Measurements from ENCODE around the gene KIRREL3. TPM values are rescaled to one million over a fixed set of nuclear protein-coding genes. Genes with fewer than 3 reads are reported as not detected.

The KIRREL3 gene
- total and polyA plus RNA-seq, 9 of the 15 experiments (the other 6 are each of a cell fraction or from before 2014, with no cell fraction given) = 0.04 to 0.10 TPM; not detected in 7

GRCh38 chr11:126702165-126702720 lies 298.3 kb downstream of the KIRREL3 start:
- intact Hi-C loops (cut with micrococcal nuclease) = no loop called here
- H2AFZ ChIP-seq (ENCODE audit: low read depth, low read length) = no peak overlapping the region
- no peak overlapping the region for H3K9ac ChIP-seq (ENCODE audit: insufficient read depth in 1 of 2, low read depth in 2 of 2, low read length in 2 of 2)
- in situ Hi-C loops (cut with MboI) = loop anchor here (25.0 kb wide), 1 partner anchor 285 kb away; no protein-coding TSS in a partner anchor
- no peaks in the 10 kb centered on the region for H3K4me1 ChIP-seq (replicated peaks in 1 of 2; ENCODE audit: control insufficient read depth in 2 of 2, insufficient read depth in 2 of 2, low read length in 2 of 2)
- WGBS (ENCODE audit: insufficient coverage, low coverage, missing lambda C conversion rate) = 0% methylated on average over 7 of the region's 7 CpGs
- no peak for TF ChIP-seq POLR2G (IDR thresholded peaks at IDR 0.05; ENCODE audit: low read depth, low read length)
- no peak for TF ChIP-seq ZBTB12 (CRISPR knock-in tag; IDR thresholded peaks at IDR 0.05)
- TF ChIP-seq ZBTB43 (CRISPR knock-in tag; IDR thresholded peaks at IDR 0.05) = no peak
- TF ChIP-seq ZNF165 (CRISPR knock-in tag; IDR thresholded peaks at IDR 0.05; ENCODE audit: borderline replicate concordance) = no peak
- no peak for TF ChIP-seq ZNF561 (CRISPR knock-in tag; conservative IDR thresholded peaks at IDR 0.05)
- no peak for TF ChIP-seq HDAC6 (IDR thresholded peaks at IDR 0.05; ENCODE audit: low read depth, low read length)
- TF ChIP-seq ELF2 (CRISPR knock-in tag; IDR thresholded peaks at IDR 0.05) = no peak
- TF ChIP-seq ZNF253 (CRISPR knock-in tag; conservative IDR thresholded peaks at IDR 0.05) = no peak
- no peak for TF ChIP-seq SMAD2 (IDR thresholded peaks at IDR 0.05; ENCODE audit: low read depth, low read length)
- TF ChIP-seq RBM25 (IDR thresholded peaks at IDR 0.05; ENCODE audit: low read depth, low read length, severe bottlenecking) = no peak
- no peak for TF ChIP-seq E4F1 (CRISPR knock-in tag; IDR thresholded peaks at IDR 0.05; ENCODE audit: borderline replicate concordance)
- TF ChIP-seq TCF3 (CRISPR knock-in tag; IDR thresholded peaks at IDR 0.05) = no peak
- no peak for TF ChIP-seq SAFB (IDR thresholded peaks at IDR 0.05; ENCODE audit: borderline replicate concordance, low read depth, low read length)
- ATAC-seq (no peak), DNase-seq (ENCODE audit: extremely low read depth in 1 of 4, low spot score in 3 of 4) (no peak), FAIRE-seq (no peak)
- CTCF ChIA-PET (ENCODE audit: low intra/inter-chr PET ratio) = no interaction called here
- no peaks in the 10 kb centered on the region for H3K36me3 ChIP-seq (ENCODE audit: control insufficient read depth, insufficient read depth, low read length)
- no peaks in the 10 kb centered on the region for H3K9me3 ChIP-seq (replicated peaks; ENCODE audit: control insufficient read depth, insufficient read depth, low read depth, low read length)
- no peaks in the 10 kb centered on the region for H3K79me2 ChIP-seq (ENCODE audit: control insufficient read depth, insufficient read depth, low read length)
- POLR2A ChIA-PET = no interaction called here
- H4K20me1 ChIP-seq (replicated peaks; ENCODE audit: control insufficient read depth, insufficient read depth, low read length) = no peaks in the 10 kb centered on the region
- H3K27ac ChIP-seq (ENCODE audit: extremely low read depth, low read depth, low read length) = no peak overlapping the region
- BruUV-seq (replicated peaks) = no TSS peak
- H3K4me2 ChIP-seq (ENCODE audit: insufficient read depth, low read length) = no peak overlapping the region
- H3K4me3 ChIP-seq = no peak overlapping the region
- peaks cover 0 to 10% of the 10 kb centered on the region in 2 experiments; a peak in 2 of 5 replicates for H3K27me3 ChIP-seq (ENCODE audit: control insufficient read depth in 2 of 2, insufficient read depth in 2 of 2, low read length in 2 of 2)
- no peaks in the 10 kb centered on the region for H3K9me1 ChIP-seq (ENCODE audit: control insufficient read depth, insufficient read depth, low read length)

Measured in K562 (cell line).